GM12864 (cell line): Measurements from ENCODE around the gene PDE2A.
"Not testable (repeated sequence)": the region's sequence is repeated elsewhere in the genome, so short reads cannot be mapped to it uniquely, and the experiment has no call there.

Experiments
- DNase-seq: peaks from one replicate; pipeline ENCODE4 v3.0.0-alpha.2; 2011; ENCODE audit warnings: low read depth
- H3K4me3 ChIP-seq: 2 replicates; pipeline ENCODE4 v1.5.1; 2011; ENCODE audit warnings: mild to moderate bottlenecking, low read depth, low read length, control low read depth
- TF ChIP-seq, protein P1 (sequence below): IDR thresholded peaks from 2 replicates; pipeline ENCODE4 v1.5.1; 2011; ENCODE audit warnings: low read depth, mild to moderate bottlenecking, moderate library complexity, low read length, control low read depth, inconsistent platforms; ENCODE audit errors: missing control alignments

Gene PDE2A

DNA sequence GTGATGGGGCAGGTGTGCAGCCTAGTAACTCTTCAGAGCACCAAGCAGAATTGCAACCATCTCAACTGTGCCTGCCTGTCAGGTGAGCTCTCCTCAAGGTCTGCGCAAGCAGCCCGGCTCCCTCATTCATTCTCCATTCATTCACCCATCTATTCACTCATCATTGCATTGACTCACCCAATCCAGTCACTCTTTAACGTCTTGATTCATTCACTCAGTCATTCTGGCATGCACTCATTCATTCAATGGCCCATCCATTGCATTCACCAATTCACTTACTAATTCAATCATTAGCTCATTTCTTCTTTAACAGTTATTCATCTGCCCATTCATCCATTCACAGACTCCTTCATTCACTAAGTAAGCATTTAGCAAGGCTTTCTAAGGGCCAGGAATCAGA is 111.8 kb downstream of the PDE2A start:
- TF ChIP-seq, protein P1, sequence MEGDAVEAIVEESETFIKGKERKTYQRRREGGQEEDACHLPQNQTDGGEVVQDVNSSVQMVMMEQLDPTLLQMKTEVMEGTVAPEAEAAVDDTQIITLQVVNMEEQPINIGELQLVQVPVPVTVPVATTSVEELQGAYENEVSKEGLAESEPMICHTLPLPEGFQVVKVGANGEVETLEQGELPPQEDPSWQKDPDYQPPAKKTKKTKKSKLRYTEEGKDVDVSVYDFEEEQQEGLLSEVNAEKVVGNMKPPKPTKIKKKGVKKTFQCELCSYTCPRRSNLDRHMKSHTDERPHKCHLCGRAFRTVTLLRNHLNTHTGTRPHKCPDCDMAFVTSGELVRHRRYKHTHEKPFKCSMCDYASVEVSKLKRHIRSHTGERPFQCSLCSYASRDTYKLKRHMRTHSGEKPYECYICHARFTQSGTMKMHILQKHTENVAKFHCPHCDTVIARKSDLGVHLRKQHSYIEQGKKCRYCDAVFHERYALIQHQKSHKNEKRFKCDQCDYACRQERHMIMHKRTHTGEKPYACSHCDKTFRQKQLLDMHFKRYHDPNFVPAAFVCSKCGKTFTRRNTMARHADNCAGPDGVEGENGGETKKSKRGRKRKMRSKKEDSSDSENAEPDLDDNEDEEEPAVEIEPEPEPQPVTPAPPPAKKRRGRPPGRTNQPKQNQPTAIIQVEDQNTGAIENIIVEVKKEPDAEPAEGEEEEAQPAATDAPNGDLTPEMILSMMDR, result no peak
- no peak for DNase-seq
- no peak overlapping the region for H3K4me3 ChIP-seq

DNA sequence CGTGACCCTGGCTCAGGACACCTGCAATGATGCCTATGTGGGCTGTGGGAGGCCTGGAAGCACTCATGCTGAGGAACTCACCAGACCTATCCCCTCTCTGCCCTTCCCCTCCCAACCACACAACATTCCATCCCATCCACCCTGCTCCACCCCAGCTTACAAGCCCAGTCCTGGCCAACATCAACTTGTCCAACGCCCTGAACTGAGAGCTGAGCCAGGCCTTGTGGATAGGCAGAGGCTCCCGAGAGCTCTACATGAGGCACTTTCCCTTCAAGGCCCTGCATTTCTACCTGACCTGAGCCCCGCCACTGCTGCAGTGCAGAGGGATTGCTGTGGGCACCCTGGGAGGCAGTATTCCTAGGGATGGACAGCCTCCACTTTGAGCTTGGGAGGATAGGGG is 112.4 kb downstream of the PDE2A start:
- no peak overlapping the region for H3K4me3 ChIP-seq
- TF ChIP-seq, protein P1, result no peak
- no peak for DNase-seq

DNA sequence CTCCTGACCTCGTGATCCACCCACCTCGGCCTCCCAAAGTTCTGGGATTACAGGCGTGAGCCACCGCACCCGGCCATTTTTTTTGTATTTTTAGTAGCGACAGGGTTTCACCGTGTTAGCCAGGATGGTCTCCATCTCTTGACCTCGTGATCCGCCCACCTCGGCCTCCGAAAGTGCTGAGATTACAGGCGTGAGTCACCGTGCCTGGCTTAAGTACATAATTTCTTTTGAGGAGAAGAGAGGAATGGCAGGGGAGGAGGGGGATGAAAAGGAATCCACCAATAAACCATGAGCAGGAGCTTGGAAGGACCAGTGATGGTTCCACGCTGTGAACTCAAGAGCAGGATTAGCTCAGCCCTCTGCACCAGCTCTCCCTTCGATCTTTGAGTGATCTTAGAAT is 113.4 kb downstream of the PDE2A start:
- not testable (repeated sequence) for DNase-seq, H3K4me3 ChIP-seq

DNA sequence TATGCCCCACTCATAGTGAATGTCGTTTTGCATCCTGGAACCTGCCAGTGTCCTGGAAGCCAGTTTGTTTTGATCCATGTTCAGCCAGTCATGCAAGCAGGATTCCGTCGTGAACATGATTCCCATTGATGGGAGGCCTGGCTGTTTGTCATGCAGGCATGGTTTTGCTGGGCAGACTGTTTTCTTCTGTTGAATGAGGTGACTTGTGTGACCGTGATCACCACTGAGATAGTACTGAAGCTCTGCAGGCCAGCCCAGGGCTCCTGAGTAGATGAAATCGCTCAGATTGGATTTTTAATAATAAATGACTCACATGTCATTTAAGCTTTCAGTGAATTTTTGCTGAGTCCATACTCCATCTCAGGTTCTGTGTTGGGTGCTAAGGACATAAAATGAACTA is 117.8 kb downstream of the PDE2A start:
- no peak overlapping the region for H3K4me3 ChIP-seq
- TF ChIP-seq, protein P1, result no peak
- DNase-seq, result no peak

DNA sequence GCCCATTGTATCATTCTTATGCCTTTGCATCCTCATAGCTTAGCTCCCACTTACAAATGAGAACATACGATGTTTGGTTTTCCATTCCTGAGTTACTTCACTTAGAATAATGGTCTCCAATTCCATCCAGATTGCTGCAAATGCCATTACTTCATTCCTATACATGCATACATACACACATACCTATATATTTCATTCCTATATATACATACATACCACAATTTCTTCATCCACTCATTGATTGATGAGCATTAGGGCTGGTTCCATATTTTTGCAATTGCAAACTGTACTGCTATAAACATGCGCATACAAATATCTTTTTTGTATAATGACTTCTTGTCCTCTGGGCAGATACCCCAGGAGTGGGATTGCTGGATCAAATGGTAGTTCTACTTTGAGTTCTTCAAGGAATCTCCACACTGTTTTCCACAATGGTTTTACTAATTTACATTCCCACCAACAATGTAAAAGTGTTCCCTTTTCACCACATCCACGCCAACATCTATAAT is 119.2 kb downstream of the PDE2A start:
- not testable (repeated sequence) for H3K4me3 ChIP-seq, DNase-seq

DNA sequence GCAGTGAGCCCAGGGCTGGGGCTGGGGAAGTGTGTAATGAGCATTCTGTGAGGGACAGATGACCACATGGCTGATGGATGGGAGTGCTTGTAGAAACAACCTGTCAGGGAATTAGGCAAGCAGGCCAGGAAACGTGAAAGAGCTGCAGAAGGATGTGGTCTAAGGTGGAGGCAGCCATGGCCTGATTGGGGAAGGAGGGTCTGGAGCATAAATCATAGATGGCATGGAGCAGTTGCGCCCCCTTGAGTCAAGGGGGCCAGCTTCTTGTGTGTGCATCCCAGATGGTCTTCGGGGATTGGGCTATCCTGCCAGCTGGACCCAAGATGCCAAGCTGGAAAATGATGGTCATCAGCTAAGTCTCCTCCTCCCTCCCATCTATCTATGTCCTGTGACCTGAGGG is 120.5 kb downstream of the PDE2A start:
- no peak for DNase-seq
- H3K4me3 ChIP-seq, result no peak overlapping the region
- TF ChIP-seq, protein P1, result peak; percentile 62

DNA sequence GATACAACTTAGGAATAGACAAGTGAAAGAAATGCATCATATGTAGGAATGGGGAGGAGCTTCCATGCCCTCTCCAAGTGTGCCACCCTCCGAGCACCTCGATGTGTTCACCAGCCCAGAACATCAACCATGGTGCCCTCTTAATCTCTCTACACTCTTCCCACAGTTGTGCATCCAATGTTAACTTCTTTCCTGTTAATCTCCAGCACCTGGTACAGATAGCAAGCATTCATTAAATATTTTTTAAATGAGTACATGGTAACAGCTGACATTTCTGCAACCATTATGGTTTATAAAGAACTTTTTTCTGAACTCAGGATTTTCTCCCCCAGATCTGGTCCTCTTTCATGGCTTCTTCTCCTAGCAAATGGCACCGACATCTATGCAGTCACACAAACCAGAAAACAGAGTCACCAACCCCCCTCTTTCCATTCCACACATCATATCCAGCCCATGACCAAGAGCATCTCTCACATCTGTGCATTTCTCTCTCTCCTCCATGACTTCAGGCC is 121.8 kb downstream of the PDE2A start:
- no peak overlapping the region for H3K4me3 ChIP-seq
- TF ChIP-seq, protein P1, result no peak
- DNase-seq, result no peak

DNA sequence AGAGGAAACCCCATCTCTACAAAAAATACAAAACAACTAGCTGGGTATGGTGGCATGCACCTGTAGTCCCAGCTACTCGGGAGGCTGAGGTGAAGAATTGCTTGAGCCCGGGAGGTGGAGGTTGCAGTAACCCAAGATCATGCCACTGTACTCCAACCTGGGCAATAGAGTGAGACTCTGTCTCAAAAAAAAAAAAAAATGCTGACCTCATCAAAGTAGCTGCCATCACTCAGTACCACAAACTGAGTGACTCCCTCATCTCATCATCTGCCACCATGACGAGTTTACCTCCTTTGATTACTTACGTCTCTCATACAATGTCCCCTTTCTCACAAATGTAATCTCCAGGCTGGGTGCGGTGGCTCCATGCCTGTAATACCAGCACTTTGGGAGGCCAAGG is 122.7 kb downstream of the PDE2A start:
- H3K4me3 ChIP-seq, result no peak overlapping the region
- DNase-seq, result no peak
- TF ChIP-seq, protein P1, result no peak
